ENCODE measurements around the gene SIGLEC10. TPM values are rescaled to one million over a fixed set of nuclear protein-coding genes. Genes with fewer than 3 reads are reported as not detected.

Gene SIGLEC10
- total and polyA plus RNA-seq, 9 of the 15 experiments (the other 6 are each of a cell fraction or from before 2014, with no cell fraction given): 0.10 to 1.8 (median 0.82) TPM

DNA sequence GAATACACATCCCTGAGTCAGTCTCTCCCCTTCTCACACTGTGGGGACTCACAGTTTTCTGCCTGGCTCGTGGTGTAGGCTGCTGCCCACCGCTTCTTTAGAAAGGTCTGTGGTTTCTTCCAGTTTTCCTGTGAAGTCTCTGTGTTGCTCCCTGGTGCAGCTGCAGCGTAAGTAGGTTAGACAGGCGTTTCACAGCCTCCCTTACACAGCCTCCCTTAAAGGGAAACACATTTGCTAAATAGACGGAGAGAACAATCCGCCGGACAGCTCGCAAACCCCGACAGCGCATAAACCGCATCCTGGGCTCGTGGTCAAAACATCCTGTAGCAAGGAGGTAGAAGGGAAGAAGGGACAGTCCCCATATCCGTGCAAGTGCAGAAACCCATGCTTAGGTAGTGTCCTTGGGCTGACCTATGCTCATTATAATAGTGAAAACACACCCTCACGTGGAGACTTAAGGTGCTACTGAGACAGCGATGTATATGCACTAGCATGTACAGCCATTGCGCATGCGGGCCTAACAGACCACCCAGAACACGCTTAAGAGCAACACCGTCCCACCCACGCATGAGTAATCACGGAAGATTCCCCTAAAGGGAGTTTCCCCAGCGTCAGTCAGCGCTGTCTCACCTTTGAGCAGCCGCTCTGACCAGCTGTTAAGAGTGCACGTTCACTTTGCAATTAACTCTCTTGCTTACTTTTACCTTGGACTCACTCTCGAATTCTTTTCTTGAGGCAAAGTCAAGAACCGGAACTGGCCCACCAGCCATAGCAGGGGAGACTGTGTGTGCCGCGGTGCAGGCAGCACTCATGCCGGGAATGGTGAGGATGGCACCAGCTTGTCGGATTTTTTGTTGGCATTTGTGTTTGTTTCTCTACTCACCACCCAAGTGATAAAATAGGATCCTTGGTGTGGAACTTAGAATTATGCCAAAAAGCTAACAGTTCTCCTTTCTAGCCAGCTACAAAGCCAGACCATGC, 24.3 kb upstream of the SIGLEC10 start (continued):
- TF ChIP-seq, protein P1, sequence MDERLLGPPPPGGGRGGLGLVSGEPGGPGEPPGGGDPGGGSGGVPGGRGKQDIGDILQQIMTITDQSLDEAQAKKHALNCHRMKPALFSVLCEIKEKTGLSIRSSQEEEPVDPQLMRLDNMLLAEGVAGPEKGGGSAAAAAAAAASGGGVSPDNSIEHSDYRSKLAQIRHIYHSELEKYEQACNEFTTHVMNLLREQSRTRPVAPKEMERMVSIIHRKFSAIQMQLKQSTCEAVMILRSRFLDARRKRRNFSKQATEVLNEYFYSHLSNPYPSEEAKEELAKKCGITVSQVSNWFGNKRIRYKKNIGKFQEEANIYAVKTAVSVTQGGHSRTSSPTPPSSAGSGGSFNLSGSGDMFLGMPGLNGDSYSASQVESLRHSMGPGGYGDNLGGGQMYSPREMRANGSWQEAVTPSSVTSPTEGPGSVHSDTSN (CRISPR knock-in tag; IDR thresholded peaks at IDR 0.05; ENCODE audit: low read depth): no peak
- TF ChIP-seq, protein P1 (tag; conservative IDR thresholded peaks at IDR 0.05; ENCODE audit: low read depth): peak; percentile 47; the same call in 1 of the 2 replicates
- peak; percentile 44; the same call in 1 of the 2 replicates for TF ChIP-seq ELF1 (tag; IDR thresholded peaks at IDR 0.05)
- TF ChIP-seq, protein P2, sequence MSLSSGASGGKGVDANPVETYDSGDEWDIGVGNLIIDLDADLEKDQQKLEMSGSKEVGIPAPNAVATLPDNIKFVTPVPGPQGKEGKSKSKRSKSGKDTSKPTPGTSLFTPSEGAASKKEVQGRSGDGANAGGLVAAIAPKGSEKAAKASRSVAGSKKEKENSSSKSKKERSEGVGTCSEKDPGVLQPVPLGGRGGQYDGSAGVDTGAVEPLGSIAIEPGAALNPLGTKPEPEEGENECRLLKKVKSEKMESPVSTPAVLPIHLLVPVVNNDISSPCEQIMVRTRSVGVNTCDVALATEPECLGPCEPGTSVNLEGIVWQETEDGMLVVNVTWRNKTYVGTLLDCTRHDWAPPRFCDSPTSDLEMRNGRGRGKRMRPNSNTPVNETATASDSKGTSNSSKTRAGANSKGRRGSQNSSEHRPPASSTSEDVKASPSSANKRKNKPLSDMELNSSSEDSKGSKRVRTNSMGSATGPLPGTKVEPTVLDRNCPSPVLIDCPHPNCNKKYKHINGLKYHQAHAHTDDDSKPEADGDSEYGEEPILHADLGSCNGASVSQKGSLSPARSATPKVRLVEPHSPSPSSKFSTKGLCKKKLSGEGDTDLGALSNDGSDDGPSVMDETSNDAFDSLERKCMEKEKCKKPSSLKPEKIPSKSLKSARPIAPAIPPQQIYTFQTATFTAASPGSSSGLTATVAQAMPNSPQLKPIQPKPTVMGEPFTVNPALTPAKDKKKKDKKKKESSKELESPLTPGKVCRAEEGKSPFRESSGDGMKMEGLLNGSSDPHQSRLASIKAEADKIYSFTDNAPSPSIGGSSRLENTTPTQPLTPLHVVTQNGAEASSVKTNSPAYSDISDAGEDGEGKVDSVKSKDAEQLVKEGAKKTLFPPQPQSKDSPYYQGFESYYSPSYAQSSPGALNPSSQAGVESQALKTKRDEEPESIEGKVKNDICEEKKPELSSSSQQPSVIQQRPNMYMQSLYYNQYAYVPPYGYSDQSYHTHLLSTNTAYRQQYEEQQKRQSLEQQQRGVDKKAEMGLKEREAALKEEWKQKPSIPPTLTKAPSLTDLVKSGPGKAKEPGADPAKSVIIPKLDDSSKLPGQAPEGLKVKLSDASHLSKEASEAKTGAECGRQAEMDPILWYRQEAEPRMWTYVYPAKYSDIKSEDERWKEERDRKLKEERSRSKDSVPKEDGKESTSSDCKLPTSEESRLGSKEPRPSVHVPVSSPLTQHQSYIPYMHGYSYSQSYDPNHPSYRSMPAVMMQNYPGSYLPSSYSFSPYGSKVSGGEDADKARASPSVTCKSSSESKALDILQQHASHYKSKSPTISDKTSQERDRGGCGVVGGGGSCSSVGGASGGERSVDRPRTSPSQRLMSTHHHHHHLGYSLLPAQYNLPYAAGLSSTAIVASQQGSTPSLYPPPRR (CRISPR knock-in tag; IDR thresholded peaks at IDR 0.05; ENCODE audit: borderline replicate concordance): no peak
- TF ChIP-seq ESRRA (IDR thresholded peaks at IDR 0.05; ENCODE audit: borderline replicate concordance, low read depth): peak; percentile 99
- TF ChIP-seq RBFOX2 (IDR thresholded peaks at IDR 0.05; ENCODE audit: low read depth, low read length): 0 out of 2 replicates have a peak, but pooled peaks have one; percentile 5
- TF ChIP-seq NFATC3 (IDR thresholded peaks at IDR 0.05): 0 out of 2 replicates have a peak, but pooled peaks have one; percentile 21
- TF ChIP-seq EP300 (IDR thresholded peaks at IDR 0.05; ENCODE audit: low read length): peak; percentile 29; the same call in 1 of the 2 replicates
- no peak for TF ChIP-seq FOXJ3 (CRISPR knock-in tag; IDR thresholded peaks at IDR 0.05)
- TF ChIP-seq FOSL1 (tag; conservative IDR thresholded peaks at IDR 0.05): peak; percentile 65
- TF ChIP-seq, protein P3, sequence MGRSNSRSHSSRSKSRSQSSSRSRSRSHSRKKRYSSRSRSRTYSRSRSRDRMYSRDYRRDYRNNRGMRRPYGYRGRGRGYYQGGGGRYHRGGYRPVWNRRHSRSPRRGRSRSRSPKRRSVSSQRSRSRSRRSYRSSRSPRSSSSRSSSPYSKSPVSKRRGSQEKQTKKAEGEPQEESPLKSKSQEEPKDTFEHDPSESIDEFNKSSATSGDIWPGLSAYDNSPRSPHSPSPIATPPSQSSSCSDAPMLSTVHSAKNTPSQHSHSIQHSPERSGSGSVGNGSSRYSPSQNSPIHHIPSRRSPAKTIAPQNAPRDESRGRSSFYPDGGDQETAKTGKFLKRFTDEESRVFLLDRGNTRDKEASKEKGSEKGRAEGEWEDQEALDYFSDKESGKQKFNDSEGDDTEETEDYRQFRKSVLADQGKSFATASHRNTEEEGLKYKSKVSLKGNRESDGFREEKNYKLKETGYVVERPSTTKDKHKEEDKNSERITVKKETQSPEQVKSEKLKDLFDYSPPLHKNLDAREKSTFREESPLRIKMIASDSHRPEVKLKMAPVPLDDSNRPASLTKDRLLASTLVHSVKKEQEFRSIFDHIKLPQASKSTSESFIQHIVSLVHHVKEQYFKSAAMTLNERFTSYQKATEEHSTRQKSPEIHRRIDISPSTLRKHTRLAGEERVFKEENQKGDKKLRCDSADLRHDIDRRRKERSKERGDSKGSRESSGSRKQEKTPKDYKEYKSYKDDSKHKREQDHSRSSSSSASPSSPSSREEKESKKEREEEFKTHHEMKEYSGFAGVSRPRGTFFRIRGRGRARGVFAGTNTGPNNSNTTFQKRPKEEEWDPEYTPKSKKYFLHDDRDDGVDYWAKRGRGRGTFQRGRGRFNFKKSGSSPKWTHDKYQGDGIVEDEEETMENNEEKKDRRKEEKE (IDR thresholded peaks at IDR 0.05; ENCODE audit: borderline replicate concordance in 1 of 2, control insufficient read depth in 1 of 2, low read depth in 2 of 2, low read length in 1 of 2): no peak
- TF ChIP-seq ZEB2 (IDR thresholded peaks at IDR 0.05): peak; percentile 82
- TF ChIP-seq ZNF133 (CRISPR knock-in tag; IDR thresholded peaks at IDR 0.05): no peak
- TF ChIP-seq ZBTB1 (CRISPR knock-in tag; IDR thresholded peaks at IDR 0.05; ENCODE audit: borderline replicate concordance, low read depth): no peak

Measured in K562 (cell line).